Non-pigmented ciliary epithelial cell (primary cell): ENCODE measurements around the gene ZACN.

ENCODE experiments used
- DNase-seq: peaks from one replicate; pipeline ENCODE4 v3.0.0-alpha.2; 2010; ENCODE audit warnings: low read depth

Gene ZACN

DNA sequence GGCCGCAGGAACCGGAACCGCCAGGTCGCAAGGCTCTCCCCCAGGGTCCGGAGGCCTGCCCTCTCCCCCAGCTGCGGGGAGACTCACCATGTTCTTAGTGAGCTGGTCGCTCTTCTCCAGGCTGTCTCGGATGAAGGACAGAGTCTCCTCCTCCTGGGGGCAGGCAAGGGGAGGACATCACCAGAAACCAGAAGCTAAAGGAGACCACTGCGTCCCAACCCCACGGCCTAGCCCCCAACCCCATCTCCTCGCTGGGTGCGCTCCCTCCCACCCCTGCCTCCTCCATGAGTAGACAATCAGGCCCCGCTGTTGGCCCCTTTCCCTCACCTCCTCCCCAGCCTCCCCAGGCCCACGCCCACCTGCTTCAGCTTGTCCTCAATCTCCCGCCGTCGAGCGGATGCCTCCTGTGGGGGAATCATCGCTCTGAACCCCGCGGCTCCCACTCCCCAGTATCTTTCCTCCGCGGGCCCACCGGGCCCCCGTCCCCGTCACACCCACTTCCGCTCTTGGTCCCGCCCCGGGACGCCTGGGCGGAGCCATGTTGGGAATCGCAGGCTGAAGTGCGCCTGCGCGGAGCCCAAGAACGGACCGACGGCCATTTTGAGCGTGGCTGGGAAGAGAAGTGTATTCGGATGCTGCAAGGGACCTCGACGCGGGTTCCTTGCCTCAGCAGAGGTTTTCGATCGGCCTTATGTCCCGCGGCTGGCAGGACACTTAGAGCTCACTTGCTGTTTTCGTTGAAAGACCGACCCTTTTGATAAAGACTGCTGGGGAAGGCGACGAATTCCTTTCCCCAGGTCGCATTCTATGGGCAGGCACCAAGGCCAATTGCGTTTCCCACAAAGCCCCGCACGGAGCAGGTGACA lies 24.5 kb downstream of the ZACN start, which contains the start of gene EXOC7:
Gene EXOC7 (minus strand): TSS at position 514 of the 866 bp plus-strand sequence. CDS start 95 bp downstream, at position 419.
- DNase-seq: peak; percentile 42

DNA sequence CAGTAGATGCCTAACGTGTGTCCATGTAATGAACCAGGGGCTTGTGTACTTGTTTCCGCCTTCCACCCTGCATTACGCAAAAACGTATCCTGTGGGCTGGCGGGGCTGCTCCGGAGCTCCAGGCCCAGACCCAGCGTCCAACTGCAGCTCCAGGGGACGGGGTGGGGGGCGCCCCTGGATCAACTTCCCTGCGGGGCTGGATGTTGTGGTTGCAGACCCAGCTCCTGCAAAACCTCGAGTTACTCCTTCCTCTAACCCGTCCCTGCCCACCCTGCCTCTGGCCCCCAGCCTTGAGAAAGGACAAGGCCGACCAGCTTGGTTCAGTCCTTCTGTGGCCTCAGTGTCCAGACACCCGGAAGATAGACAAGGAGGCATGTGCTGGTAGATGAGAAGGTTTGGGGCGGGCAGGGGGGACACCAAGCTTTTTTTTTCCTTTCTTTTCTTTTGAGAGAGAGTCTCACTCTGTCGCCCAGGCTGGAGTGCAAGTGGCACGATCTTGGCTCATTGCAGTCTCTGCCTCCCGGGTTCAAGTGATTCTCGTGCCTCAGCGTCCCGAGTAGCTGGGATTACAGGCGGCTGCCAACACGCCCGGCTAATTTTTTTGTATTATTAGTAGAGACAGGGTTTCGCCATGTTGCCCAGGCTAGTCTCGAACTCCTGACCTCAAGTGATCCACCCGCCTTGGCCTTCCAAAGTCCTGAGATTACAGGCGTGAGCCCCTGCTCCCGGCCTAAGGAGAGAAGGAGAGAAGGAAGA lies 25.3 kb downstream of the ZACN start:
- no peak for DNase-seq

DNA sequence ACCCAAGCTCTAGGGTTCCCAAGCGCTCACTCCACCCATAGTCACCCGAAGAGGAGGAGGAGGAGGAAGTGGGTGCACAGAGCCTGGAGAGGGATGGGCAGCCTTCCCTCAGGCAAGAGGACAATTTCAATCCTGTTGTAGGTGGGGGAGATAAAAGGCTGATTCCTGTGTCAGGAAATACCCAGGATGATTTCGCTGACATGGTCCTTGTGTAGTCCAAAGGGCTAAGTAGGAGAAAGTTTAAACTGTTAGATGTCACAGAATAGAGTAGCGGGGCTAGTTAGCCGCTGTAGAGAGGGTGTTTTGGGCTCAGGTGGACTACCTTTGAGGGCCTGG lies 25.9 kb downstream of the ZACN start:
- no peak for DNase-seq

DNA sequence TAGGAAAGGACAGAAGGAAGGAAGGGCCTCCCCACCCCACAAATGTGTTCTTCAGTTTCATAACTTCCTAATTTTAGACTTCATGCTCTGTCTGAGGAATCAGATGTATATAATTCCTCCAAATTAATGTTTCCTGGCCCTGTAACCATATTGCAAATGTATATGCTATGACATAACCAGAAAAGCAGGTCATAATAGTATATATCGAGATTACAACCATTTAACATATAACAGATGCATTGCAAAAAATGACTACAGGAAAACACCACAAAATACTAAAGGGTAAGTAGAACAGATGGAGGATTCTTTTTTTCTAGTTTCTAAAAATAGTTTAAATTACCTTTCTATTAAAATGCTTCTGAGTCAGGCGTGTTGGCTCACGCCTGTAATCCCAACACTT lies 27.7 kb downstream of the ZACN start:
- DNase-seq: no peak

DNA sequence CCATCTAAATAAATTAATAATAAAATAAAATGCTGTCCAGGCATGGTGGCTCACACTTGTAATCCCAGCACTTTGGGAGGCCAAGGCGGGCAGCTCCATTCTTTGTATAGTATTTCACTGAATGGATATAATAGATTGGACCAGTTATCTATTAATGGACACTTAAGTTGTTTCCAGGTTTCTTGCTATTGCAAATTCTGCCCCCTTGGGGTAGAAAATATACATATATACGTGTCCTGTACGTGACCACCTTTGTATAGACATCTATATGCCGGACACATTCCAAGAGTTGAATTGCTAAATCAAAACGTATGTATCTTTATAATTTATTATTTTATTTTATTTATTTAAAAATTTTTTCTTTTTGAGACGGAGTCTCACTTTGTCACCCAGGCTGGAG lies 28.5 kb downstream of the ZACN start:
- no peak for DNase-seq

DNA sequence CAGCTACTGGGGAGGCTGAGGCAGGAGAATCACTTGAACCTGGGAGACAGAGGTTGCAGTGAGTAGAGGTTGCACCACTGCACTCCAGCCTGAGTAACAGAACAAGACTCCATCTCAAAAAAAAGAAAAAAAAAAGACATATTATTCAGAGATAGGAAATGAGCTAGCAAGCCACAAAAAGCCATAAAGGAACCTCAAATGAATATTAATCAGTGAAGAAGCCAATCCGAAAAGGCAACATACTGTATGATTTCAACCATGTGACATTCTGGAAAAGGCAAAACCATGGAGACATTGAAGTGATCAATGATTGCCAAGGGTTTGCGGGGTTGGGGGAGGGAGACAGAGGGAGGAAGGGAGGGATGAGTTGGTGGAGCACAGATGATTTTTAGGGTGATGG lies 33.0 kb downstream of the ZACN start:
- no peak for DNase-seq

DNA sequence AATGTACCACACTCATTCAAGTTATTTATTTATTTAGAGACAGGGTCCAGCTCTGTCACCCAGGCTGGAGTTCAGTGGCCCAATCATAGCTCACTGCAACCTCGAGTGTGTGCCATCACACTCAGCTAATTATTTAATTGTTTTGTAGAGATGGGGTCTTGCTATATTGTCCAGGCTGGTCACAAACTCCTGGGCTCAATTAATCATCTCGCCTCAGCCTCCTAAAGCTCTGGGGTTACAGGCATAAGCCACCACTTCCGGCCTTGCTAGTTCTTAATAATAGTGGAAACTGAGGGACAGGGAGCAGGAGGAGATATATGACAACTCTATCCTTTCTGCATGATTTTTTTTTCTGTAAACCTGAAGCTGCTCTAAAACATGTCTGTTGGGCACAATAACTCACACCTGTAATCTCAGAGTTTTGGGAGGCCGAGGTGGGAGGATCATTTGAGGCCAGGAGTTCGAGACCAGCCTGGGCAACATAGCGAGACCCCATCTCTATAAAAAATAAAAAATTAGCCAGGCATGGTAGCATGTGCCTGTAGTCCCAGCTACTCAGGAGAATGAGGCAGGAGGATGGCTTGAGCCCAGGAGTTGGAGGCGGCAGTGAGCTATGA lies 36.3 kb downstream of the ZACN start:
- DNase-seq: no peak

GRCh38 chr17:76119409-76120371 lies 40.7 kb downstream of the ZACN start:
- DNase-seq: no peak

DNA sequence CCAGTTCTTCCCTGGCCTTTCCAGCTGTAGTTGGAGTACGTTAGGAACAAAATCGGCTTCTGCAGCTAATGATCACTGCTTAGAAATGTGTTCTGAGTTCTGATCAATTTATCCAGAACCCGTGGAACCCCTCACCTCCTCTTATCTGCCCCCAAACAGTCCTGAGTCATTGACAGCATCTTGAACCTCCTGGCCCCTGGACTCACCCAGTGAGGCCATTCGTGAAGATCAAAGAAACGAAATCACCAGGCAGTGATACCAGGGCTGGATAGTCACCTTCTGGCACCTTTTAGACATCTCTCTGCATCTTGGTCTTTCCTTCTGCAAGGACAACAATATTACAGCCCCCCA lies 41.7 kb downstream of the ZACN start:
- no peak for DNase-seq

GRCh38 chr17:76121932-76122430 lies 43.0 kb downstream of the ZACN start:
- no peak for DNase-seq

GRCh38 chr17:76122431-76123190 lies 43.6 kb downstream of the ZACN start:
- no peak for DNase-seq

DNA sequence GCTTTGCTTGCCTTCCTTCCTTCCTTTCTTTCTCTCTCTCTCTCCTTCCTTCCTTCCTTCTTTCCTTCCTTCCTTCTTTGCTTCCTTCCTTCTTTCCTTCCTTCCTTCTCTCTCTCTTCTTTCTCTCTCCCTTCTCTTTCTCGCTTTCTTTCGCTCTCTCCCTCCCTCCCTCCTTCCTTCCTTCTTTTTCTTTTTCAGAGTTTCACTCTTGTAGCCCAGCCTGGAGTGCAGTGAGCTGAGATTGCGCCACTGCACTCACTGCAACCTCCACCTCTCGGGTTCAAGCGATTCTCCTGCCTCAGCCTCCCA lies 44.2 kb downstream of the ZACN start:
- DNase-seq: no peak

DNA sequence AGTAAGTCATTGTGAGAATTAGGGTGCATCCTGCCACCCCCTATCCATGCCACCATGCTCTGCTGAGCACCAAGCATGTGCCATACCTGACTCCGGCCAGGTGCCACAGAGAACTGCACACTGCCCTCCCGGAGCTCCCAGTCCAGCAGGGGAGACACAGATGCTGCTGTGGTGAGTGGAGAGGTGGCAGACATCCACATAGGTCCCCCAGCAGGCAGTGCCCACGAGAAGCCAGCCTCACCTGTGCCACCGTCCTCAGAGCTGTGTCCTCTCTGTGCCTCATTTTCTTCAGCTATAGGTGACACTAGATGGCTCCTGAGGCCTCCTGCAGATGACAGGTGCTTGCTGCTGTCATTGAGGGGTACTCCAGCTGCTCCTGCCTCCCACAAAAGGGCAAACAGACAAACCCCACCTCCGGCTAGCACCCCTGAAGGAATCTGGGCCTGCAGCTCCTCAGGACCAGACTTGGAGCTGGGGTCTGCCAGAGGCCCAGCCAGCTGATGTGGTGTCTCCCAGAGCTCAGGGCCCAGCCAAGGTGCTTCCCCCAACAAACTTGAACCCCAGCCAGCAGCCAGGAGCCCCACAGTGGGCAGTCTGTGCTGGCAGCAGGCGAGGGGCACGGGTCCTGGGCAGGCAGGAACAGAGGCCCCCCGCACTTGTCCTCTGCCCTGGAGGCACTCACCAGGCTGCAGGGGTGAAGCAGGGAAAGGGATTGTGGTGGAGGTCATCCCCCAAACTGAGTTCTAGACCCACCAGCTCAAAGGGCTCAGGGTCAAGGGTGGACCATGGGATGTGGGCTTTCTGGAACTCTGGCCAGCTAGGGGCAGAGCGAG lies 45.0 kb downstream of the ZACN start:
- DNase-seq: no peak

GRCh38 chr17:76124582-76125390 lies 45.8 kb downstream of the ZACN start:
- no peak for DNase-seq

- DNase-seq: no peak
These were observed 46.4 kb downstream of the ZACN start for GRCh38 chr17:76125391-76125675.

GRCh38 chr17:76125922-76126321 lies 46.9 kb downstream of the ZACN start:
- no peak for DNase-seq

GRCh38 chr17:76130473-76130872 lies 51.5 kb downstream of the ZACN start:
- DNase-seq: no peak

- DNase-seq: no peak
These were observed 52.2 kb downstream of the ZACN start for GRCh38 chr17:76131051-76131691.
